ENCODE measurements around the gene SUN2. TPM values are rescaled to one million over a fixed set of nuclear protein-coding genes. Genes with fewer than 3 reads are reported as not detected.

SUN2 gene
- total and polyA plus RNA-seq, 2 of the 13 experiments (the other 11 are each of a cell fraction or from before 2014, with no cell fraction given) = 45.6 to 56.6 TPM

DNA sequence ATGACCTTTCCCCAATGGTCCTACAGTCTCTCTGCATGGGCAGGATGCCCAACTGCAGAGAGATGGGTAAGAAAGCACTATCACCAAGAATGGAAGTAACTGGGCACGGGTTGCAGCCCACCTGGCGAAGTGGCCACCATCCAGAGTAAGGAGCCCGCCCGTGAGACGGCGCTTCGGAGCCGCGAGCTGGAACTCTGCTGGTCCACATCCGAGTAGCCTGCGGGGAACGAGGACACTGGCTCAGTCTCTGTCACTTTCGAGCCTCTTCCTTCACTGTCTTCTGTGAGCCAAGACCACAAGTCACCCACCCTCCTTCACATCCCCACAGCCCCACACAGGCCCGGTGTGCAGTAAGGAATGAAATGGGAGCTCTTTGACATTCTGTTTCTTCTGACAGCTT, 5.7 kb downstream of the SUN2 start:
- Histone ChIP-seq H3K27me3 (ENCODE audit: control insufficient read depth in 1 of 2, insufficient read depth in 2 of 2, low read length in 2 of 2) (no peaks in the 10 kb centered on the region), H3K27ac (ENCODE audit: extremely low read length, insufficient read depth, low read length) (no peak overlapping the region), H3K9me3 (ENCODE audit: low read length) (no peaks in the 10 kb centered on the region), H3K4me2 (ENCODE audit: low read depth, low read length) (no peak overlapping the region), H3K9ac (ENCODE audit: insufficient read depth, low read depth, low read length) (no peak overlapping the region), H4K20me1 (ENCODE audit: insufficient read depth, low read length) (no peaks in the 10 kb centered on the region), H3K4me1 (ENCODE audit: insufficient read depth, low read length) (peaks cover 53% of the 10 kb centered on the region), H2AFZ (ENCODE audit: low read length) (no peak overlapping the region), H3K79me2 (ENCODE audit: insufficient read depth, low read length) (peaks cover 3% of the 10 kb centered on the region), H3K36me3 (replicated peaks in 1 of 2; ENCODE audit: control insufficient read depth in 1 of 2, insufficient read depth in 2 of 2, low read length in 2 of 2) (peaks cover 32 to 58% of the 10 kb centered on the region in 2 experiments), H3K4me3 (replicated peaks in 1 of 3; ENCODE audit: insufficient read depth in 1 of 3, low read depth in 2 of 3, low read length in 3 of 3) (no peak overlapping the region)
- ChIA-PET POLR2A (no interaction called here), CTCF (ENCODE audit: low intra/inter-chr PET ratio, low total read pairs) (no interaction called here)
- 95% methylated on average over 14 of the region's 14 CpGs for WGBS (ENCODE audit: low lambda C conversion rate)
- ATAC-seq = no peak
- TF ChIP-seq SP4 (CRISPR knock-in tag; IDR thresholded peaks at IDR 0.05) = no peak
- TF ChIP-seq, protein P1, sequence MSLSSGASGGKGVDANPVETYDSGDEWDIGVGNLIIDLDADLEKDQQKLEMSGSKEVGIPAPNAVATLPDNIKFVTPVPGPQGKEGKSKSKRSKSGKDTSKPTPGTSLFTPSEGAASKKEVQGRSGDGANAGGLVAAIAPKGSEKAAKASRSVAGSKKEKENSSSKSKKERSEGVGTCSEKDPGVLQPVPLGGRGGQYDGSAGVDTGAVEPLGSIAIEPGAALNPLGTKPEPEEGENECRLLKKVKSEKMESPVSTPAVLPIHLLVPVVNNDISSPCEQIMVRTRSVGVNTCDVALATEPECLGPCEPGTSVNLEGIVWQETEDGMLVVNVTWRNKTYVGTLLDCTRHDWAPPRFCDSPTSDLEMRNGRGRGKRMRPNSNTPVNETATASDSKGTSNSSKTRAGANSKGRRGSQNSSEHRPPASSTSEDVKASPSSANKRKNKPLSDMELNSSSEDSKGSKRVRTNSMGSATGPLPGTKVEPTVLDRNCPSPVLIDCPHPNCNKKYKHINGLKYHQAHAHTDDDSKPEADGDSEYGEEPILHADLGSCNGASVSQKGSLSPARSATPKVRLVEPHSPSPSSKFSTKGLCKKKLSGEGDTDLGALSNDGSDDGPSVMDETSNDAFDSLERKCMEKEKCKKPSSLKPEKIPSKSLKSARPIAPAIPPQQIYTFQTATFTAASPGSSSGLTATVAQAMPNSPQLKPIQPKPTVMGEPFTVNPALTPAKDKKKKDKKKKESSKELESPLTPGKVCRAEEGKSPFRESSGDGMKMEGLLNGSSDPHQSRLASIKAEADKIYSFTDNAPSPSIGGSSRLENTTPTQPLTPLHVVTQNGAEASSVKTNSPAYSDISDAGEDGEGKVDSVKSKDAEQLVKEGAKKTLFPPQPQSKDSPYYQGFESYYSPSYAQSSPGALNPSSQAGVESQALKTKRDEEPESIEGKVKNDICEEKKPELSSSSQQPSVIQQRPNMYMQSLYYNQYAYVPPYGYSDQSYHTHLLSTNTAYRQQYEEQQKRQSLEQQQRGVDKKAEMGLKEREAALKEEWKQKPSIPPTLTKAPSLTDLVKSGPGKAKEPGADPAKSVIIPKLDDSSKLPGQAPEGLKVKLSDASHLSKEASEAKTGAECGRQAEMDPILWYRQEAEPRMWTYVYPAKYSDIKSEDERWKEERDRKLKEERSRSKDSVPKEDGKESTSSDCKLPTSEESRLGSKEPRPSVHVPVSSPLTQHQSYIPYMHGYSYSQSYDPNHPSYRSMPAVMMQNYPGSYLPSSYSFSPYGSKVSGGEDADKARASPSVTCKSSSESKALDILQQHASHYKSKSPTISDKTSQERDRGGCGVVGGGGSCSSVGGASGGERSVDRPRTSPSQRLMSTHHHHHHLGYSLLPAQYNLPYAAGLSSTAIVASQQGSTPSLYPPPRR (CRISPR knock-in tag; IDR thresholded peaks at IDR 0.05; ENCODE audit: borderline replicate concordance) = no peak
- no TSS peak for BruUV-seq (replicated peaks)
- no peak for FAIRE-seq
- DNase-seq (ENCODE audit: low spot score) = no peak
- intact Hi-C loops (cut with micrococcal nuclease; ENCODE audit: unreplicated experiment) = no loop called here
- in situ Hi-C loops (cut with HindIII; ENCODE audit: extremely low pct_ligation_motif_present, low pct_unique_long_range_greater_than_20kb) = no loop called here

All from HepG2 (cell line).